Measurements from ENCODE around the gene SNURF. TPM values are rescaled to one million over a fixed set of nuclear protein-coding genes. Genes with fewer than 3 reads are reported as not detected.

Gene SNURF
- total and polyA plus RNA-seq, 9 of the 15 experiments (the other 6 are each of a cell fraction or from before 2014, with no cell fraction given) = 0.35 to 0.83 TPM; not detected in 7

DNA sequence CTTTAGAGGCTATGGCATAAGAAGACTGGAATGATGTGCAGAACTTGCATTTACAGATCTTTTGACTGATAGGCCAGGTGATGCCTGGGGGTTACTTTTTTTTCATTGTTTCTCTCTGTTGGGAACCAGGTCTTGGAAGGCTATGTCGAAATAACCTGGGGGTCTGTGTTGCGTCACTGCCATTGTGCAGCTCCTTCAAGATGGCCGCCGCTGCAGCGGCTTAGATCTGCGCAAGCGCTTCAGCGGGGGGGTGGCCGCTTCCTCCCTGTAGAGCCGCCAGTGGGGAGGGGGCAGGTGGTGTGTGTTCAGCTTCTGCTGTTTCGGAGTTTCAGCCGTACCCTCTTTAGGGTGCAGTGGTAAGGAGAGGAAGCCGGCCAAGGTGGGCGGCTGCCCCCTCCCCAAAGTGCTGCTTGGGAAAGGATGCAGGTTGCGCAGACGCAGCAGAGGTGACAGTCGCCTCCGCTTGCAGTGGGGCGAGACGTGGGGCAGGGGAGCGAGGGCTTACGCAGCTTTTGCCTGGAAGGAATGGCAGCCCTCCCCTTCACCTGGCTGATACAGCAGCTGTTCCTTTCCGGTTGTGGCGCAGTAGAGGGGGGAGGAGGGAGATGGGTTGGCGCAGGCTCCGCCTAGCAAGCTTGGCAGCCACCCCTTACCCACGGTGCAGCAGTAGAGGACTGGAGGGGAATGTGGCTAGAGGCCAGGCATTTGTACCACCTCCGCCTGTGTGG, 1.5 kb downstream of the SNURF start:
- ATAC-seq = no peak

More for the DNA sequence above, 1.5 kb downstream of the SNURF start:
- in situ Hi-C loops (cut with MboI) = no loop called here
- Histone ChIP-seq H3K4me2 (ENCODE audit: insufficient read depth, low read length) (no peak overlapping the region), H3K4me3 (no peak overlapping the region), H4K20me1 (replicated peaks; ENCODE audit: control insufficient read depth, insufficient read depth, low read length) (no peaks in the 10 kb centered on the region), H3K27ac (ENCODE audit: extremely low read depth, low read depth, low read length) (no peak overlapping the region), H3K9ac (ENCODE audit: insufficient read depth in 1 of 2, low read depth in 2 of 2, low read length in 2 of 2) (no peak overlapping the region), H3K9me1 (ENCODE audit: control insufficient read depth, insufficient read depth, low read length) (no peaks in the 10 kb centered on the region), H3K36me3 (ENCODE audit: control insufficient read depth, insufficient read depth, low read length) (no peaks in the 10 kb centered on the region), H3K9me3 (replicated peaks; ENCODE audit: control insufficient read depth, insufficient read depth, low read depth, low read length) (no peaks in the 10 kb centered on the region), H3K79me2 (ENCODE audit: control insufficient read depth, insufficient read depth, low read length) (no peaks in the 10 kb centered on the region), H2AFZ (ENCODE audit: low read depth, low read length) (no peak overlapping the region), H3K27me3 (ENCODE audit: control insufficient read depth in 2 of 2, insufficient read depth in 2 of 2, low read length in 2 of 2) (no peaks in the 10 kb centered on the region), H3K4me1 (replicated peaks in 1 of 2; ENCODE audit: control insufficient read depth in 2 of 2, insufficient read depth in 2 of 2, low read length in 2 of 2) (no peaks in the 10 kb centered on the region; a peak in 1 of 5 replicates)
- CTCF ChIA-PET (ENCODE audit: low intra/inter-chr PET ratio) = no interaction called here
- TF ChIP-seq CEBPG (CRISPR knock-in tag; IDR thresholded peaks at IDR 0.05) = no peak
- TF ChIP-seq CEBPG (tag; conservative IDR thresholded peaks at IDR 0.05 in 1 of 2, IDR thresholded peaks at IDR 0.05 in 1 of 2) = peak in 1 of 2 experiments; percentile 79; a peak in 2 of 4 replicates
- TF ChIP-seq NRF1 (conservative IDR thresholded peaks at IDR 0.05 in 1 of 2, IDR thresholded peaks at IDR 0.05 in 1 of 2) = peak; percentile 46 to 50; a peak in 3 of 4 replicates
- TF ChIP-seq, protein P1, sequence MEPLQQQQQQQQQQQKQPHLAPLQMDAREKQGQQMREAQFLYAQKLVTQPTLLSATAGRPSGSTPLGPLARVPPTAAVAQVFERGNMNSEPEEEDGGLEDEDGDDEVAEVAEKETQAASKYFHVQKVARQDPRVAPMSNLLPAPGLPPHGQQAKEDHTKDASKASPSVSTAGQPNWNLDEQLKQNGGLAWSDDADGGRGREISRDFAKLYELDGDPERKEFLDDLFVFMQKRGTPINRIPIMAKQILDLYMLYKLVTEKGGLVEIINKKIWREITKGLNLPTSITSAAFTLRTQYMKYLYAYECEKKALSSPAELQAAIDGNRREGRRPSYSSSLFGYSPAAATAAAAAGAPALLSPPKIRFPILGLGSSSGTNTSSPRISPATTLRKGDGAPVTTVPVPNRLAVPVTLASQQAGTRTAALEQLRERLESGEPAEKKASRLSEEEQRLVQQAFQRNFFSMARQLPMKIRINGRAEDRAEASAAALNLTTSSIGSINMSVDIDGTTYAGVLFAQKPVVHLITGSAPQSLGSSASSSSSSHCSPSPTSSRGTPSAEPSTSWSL (CRISPR knock-in tag; IDR thresholded peaks at IDR 0.05; ENCODE audit: borderline replicate concordance) = no peak
- TF ChIP-seq, protein P2, sequence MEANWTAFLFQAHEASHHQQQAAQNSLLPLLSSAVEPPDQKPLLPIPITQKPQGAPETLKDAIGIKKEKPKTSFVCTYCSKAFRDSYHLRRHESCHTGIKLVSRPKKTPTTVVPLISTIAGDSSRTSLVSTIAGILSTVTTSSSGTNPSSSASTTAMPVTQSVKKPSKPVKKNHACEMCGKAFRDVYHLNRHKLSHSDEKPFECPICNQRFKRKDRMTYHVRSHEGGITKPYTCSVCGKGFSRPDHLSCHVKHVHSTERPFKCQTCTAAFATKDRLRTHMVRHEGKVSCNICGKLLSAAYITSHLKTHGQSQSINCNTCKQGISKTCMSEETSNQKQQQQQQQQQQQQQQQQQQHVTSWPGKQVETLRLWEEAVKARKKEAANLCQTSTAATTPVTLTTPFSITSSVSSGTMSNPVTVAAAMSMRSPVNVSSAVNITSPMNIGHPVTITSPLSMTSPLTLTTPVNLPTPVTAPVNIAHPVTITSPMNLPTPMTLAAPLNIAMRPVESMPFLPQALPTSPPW (CRISPR knock-in tag; IDR thresholded peaks at IDR 0.05) = peak; percentile 45; the same call in 1 of the 2 replicates
- peak in 1 of 4 experiments; percentile 7 for DNase-seq (ENCODE audit: extremely low read depth in 1 of 4, low spot score in 3 of 4)
- POLR2A ChIA-PET = no interaction called here
- intact Hi-C loops (cut with micrococcal nuclease) = no loop called here
- WGBS (ENCODE audit: insufficient coverage, low coverage, missing lambda C conversion rate) = 2% methylated on average over 12 of the region's 28 CpGs
- FAIRE-seq = no peak
- no TSS peak for BruUV-seq (replicated peaks)

Measured in K562 (cell line).